NB4 (cell line): ENCODE results near the gene ANKRD39.

ENCODE experiments used
- POLR2A ChIP-seq: IDR thresholded peaks from 2 replicates; pipeline ENCODE4 v1.6.1; 2011; ENCODE audit warnings: mild to moderate bottlenecking; ENCODE audit not compliant: insufficient read length; ENCODE audit errors: extremely low read depth
- TF ChIP-seq, protein P1 (sequence below): IDR thresholded peaks from one replicate; pipeline ENCODE4 v1.5.1; 2012; ENCODE audit warnings: low read depth, low read length
- TF ChIP-seq, protein P2 (sequence below): IDR thresholded peaks from 2 replicates; pipeline ENCODE4 v1.6.1; 2011; ENCODE audit warnings: low read depth, low read length

DNA sequence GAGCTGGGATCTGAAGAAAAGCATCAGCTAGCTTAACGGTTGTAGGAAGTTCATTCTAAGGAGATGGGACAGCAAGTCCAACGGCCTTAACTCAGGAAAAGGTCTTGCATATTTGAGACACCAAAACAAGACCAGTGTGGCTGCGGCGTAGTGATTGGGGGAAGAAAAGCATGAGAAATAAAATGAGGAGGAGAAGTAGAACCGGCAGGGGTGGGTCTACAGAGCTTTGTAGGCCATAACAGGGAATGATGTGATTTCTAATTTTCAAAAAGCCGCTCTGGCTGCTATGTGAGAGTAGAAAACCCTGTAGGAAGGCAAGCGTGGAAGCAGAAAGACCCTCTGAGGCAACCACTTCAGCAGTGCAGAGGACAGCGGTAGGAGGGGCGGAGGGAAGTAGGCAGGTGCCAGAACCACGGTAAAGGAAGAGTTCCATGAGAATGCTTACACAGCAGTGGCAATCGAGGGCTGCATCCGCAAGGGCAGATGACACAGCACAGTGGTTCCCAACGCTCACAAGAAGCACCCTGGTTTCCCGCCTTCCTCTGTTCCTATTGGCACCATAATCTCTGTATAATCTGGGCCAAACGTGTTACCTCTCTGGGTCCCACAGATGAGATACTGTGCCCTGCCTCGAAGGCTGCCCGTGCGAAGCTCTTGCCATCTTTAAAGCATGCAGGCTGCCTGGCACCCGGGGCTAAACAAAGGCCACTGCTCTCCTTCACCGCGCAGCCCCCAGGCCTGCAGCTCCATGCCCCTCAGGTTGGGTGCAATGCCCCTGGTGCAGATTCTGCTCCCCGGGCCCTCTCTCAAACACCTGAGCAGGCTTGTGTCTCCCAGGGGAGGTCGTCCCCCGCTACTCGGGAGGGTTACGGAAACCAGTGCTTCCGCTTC is 795 bp downstream of the ANKRD39 start:
- no peak for TF ChIP-seq POLR2A
- TF ChIP-seq, protein P1, sequence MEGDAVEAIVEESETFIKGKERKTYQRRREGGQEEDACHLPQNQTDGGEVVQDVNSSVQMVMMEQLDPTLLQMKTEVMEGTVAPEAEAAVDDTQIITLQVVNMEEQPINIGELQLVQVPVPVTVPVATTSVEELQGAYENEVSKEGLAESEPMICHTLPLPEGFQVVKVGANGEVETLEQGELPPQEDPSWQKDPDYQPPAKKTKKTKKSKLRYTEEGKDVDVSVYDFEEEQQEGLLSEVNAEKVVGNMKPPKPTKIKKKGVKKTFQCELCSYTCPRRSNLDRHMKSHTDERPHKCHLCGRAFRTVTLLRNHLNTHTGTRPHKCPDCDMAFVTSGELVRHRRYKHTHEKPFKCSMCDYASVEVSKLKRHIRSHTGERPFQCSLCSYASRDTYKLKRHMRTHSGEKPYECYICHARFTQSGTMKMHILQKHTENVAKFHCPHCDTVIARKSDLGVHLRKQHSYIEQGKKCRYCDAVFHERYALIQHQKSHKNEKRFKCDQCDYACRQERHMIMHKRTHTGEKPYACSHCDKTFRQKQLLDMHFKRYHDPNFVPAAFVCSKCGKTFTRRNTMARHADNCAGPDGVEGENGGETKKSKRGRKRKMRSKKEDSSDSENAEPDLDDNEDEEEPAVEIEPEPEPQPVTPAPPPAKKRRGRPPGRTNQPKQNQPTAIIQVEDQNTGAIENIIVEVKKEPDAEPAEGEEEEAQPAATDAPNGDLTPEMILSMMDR: no peak
- TF ChIP-seq, protein P2, sequence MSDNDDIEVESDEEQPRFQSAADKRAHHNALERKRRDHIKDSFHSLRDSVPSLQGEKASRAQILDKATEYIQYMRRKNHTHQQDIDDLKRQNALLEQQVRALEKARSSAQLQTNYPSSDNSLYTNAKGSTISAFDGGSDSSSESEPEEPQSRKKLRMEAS: peak; percentile 41
